GM12891 (cell line): ENCODE results near the gene LMCD1.

ENCODE experiments used
- POLR2A ChIP-seq: IDR thresholded peaks from 2 replicates; pipeline ENCODE4 v1.6.1; 2011; ENCODE audit warnings: low read depth, low read length, control low read depth
- POLR2AphosphoS5 ChIP-seq: IDR thresholded peaks from 2 replicates; pipeline ENCODE4 v1.6.1; 2011; ENCODE audit warnings: low read depth, low read length, control low read depth
- POU2F2 ChIP-seq: IDR thresholded peaks from 2 replicates; pipeline ENCODE4 v1.6.1; 2011; ENCODE audit warnings: low read depth, mild to moderate bottlenecking, control low read depth, low read length, moderate library complexity

- TF ChIP-seq POLR2A (no peak), POU2F2 (no peak), POLR2AphosphoS5 (no peak)
Observed at GRCh38 chr3:8537440-8537839, 35.8 kb downstream of the LMCD1 start.
